ENCODE results near the gene CYRIA. TPM values are rescaled to one million over a fixed set of nuclear protein-coding genes. Genes with fewer than 3 reads are reported as not detected.

The CYRIA gene
- total RNA-seq, 2 experiments from 2014 or later, result 0.05 to 0.10 TPM

- DNase-seq, result no peak
- CTCF ChIA-PET, result interaction anchor here (1.0 kb wide), 1 partner anchor 44 kb away, joined by 3 read pairs; no protein-coding TSS in a partner anchor
- no peaks in the 10 kb centered on the region for H3K27me3 Mint-ChIP-seq
These were observed 12.6 kb downstream of the CYRIA start for GRCh38 chr2:16653083-16653375.

GRCh38 chr2:16652296-16653082 lies 13.1 kb downstream of the CYRIA start:
- Mint-ChIP-seq H3K4me1 (peaks cover 2% of the 10 kb centered on the region), H3K9me3 (no peaks in the 10 kb centered on the region), H3K27ac (no peak overlapping the region), H3K36me3 (ENCODE audit: low read depth) (no peaks in the 10 kb centered on the region), H3K4me3 (no peak overlapping the region), H3K27me3 (no peaks in the 10 kb centered on the region)
- ChIA-PET CTCF (interaction anchor here (1.0 kb wide), 1 partner anchor 43 kb away, joined by 3 read pairs; no protein-coding TSS in a partner anchor), POLR2A (no interaction called here)
- DNase-seq, result no peak

More at GRCh38 chr2:16653083-16653375, 12.6 kb downstream of the CYRIA start:
- peaks cover 2% of the 10 kb centered on the region for H3K4me1 Mint-ChIP-seq
- H3K9me3 Mint-ChIP-seq, result no peaks in the 10 kb centered on the region
- no peak overlapping the region for H3K27ac Mint-ChIP-seq
- POLR2A ChIA-PET, result no interaction called here
- no peak overlapping the region for H3K4me3 Mint-ChIP-seq
- H3K36me3 Mint-ChIP-seq (ENCODE audit: low read depth), result no peaks in the 10 kb centered on the region

DNA sequence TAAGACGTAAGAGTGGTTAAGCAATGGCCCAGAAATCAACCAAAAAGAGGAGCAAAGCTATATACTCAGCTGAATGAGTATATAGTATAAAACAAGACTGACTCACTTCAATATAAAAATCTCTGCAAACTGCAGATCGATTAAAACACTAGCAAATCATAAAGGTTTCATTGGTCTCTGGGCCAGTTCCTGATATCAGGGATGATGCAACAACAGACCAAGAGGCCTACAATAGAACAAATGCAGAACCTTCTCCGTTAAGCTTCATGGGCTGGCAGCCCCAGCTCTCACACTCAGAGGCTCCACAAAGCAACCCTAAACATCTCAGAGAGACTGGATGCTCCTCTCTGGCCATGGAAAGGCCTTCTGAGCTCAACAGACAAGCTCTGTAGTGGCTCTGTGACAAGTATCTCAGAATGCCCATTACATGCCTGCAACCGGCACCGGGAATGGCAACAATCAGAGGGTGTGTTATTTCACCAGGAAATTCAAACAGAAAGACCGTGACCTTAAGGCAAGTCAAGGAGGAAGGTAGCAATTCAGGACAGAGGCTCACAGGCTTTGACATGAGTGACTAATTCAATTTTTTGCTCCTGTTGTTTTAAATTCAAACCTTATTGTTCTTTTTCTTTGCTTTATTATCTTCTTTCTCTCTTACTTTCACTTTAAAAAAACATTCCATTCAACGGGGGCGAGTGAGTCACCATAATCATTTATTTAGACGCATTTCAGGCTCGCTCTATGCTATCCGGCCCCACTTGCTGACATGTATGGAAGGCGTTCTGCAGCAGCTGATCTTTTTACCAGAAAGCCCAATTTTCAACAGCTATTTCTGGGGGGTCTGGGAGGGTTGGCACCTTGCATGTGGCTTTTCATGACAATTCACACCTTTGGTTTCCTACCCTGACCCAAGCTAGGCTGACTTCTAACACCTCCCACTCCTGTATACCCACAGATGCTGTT lies 15.1 kb downstream of the CYRIA start:
- H3K9me3 Mint-ChIP-seq, result no peaks in the 10 kb centered on the region
- ChIA-PET CTCF (no interaction called here), POLR2A (no interaction called here)
- H3K27ac Mint-ChIP-seq, result no peak overlapping the region
- H3K4me3 Mint-ChIP-seq, result no peak overlapping the region
- DNase-seq, result no peak
- H3K36me3 Mint-ChIP-seq (ENCODE audit: low read depth), result no peaks in the 10 kb centered on the region
- H3K27me3 Mint-ChIP-seq, result no peaks in the 10 kb centered on the region
- peaks cover 2% of the 10 kb centered on the region for H3K4me1 Mint-ChIP-seq

DNA sequence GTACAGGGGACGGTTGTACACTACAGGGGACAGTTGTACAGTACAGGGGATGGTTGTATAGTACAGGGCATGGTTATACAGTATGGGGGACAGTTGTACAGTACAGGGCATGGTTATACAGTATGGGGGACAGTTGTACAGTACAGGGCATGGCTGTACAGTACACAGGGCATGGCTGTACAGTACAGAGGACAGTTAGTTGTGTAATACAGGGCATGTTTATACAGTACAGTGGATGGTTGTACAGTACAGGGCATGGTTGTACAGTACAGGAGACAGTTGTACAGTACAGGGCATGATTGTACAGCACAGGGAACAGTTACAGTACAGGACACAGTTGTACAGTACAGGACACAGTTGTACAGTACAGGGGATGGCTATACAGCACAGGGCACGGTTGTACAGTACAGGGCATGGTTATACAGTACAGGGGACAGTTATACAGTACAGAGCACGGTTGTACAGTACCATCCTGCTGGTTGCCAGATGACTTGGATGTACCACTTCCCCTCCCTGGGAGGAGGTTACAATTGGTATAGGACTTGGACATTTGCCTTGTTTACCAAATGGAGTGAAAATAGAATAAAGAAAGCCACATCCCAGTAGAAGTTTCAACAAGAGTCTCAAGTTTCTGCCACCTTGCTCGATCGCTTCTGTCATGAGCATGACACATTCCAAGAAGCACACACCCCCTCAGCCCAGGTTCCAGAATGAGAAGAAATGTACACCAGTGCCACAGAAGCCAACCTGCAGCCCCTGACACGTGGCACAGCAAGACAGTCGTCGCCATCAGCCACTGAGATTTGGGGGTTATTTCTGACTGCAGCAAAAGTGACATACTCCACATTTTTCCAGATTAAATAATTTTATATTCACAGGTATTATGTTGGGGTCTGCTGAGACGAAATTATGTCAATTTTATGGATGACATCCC lies 16.0 kb downstream of the CYRIA start:
- POLR2A ChIA-PET, result no interaction called here
- DNase-seq, result no peak
- Mint-ChIP-seq H3K4me1 (peaks cover 2% of the 10 kb centered on the region), H3K9me3 (no peaks in the 10 kb centered on the region), H3K36me3 (ENCODE audit: low read depth) (no peaks in the 10 kb centered on the region), H3K27me3 (no peaks in the 10 kb centered on the region), H3K27ac (no peak overlapping the region), H3K4me3 (no peak overlapping the region)
- CTCF ChIA-PET, result no interaction called here

GRCh38 chr2:16647992-16648617 lies 17.5 kb downstream of the CYRIA start:
- H3K9me3 Mint-ChIP-seq, result no peaks in the 10 kb centered on the region
- no peak for DNase-seq
- H3K27me3 Mint-ChIP-seq, result no peaks in the 10 kb centered on the region
- ChIA-PET POLR2A (no interaction called here), CTCF (no interaction called here)
- H3K27ac Mint-ChIP-seq, result no peak overlapping the region
- H3K4me1 Mint-ChIP-seq, result peaks cover 2% of the 10 kb centered on the region
- no peaks in the 10 kb centered on the region for H3K36me3 Mint-ChIP-seq (ENCODE audit: low read depth)
- H3K4me3 Mint-ChIP-seq, result no peak overlapping the region

GRCh38 chr2:16645775-16646559 lies 19.7 kb downstream of the CYRIA start:
- Mint-ChIP-seq H3K27ac (no peak overlapping the region), H3K4me3 (no peak overlapping the region), H3K27me3 (no peaks in the 10 kb centered on the region), H3K4me1 (peaks cover 2% of the 10 kb centered on the region), H3K36me3 (ENCODE audit: low read depth) (no peaks in the 10 kb centered on the region), H3K9me3 (no peaks in the 10 kb centered on the region)
- no peak for DNase-seq
- POLR2A ChIA-PET, result no interaction called here
- CTCF ChIA-PET, result no interaction called here

GRCh38 chr2:16645088-16645487 lies 20.5 kb downstream of the CYRIA start:
- no peak for DNase-seq
- POLR2A ChIA-PET, result no interaction called here
- CTCF ChIA-PET, result no interaction called here
- Mint-ChIP-seq H3K27ac (no peak overlapping the region), H3K27me3 (no peaks in the 10 kb centered on the region), H3K36me3 (ENCODE audit: low read depth) (no peaks in the 10 kb centered on the region), H3K4me1 (no peaks in the 10 kb centered on the region), H3K9me3 (no peaks in the 10 kb centered on the region), H3K4me3 (no peak overlapping the region)

- ChIA-PET POLR2A (no interaction called here), CTCF (no interaction called here)
- H3K36me3 Mint-ChIP-seq (ENCODE audit: low read depth), result no peaks in the 10 kb centered on the region
- H3K9me3 Mint-ChIP-seq, result no peaks in the 10 kb centered on the region
- H3K27me3 Mint-ChIP-seq, result no peaks in the 10 kb centered on the region
- no peaks in the 10 kb centered on the region for H3K4me1 Mint-ChIP-seq
- H3K27ac Mint-ChIP-seq, result no peak overlapping the region
- H3K4me3 Mint-ChIP-seq, result no peak overlapping the region
- no peak for DNase-seq
These were observed 21.3 kb downstream of the CYRIA start for GRCh38 chr2:16644221-16644925.

- CTCF ChIA-PET, result no interaction called here
- DNase-seq, result no peak
- Mint-ChIP-seq H3K4me1 (peaks cover 5% of the 10 kb centered on the region), H3K27ac (no peak overlapping the region), H3K4me3 (no peak overlapping the region), H3K9me3 (no peaks in the 10 kb centered on the region), H3K27me3 (no peaks in the 10 kb centered on the region), H3K36me3 (ENCODE audit: low read depth) (no peaks in the 10 kb centered on the region)
- POLR2A ChIA-PET, result no interaction called here
These were observed 22.5 kb downstream of the CYRIA start for GRCh38 chr2:16643099-16643498.

DNA sequence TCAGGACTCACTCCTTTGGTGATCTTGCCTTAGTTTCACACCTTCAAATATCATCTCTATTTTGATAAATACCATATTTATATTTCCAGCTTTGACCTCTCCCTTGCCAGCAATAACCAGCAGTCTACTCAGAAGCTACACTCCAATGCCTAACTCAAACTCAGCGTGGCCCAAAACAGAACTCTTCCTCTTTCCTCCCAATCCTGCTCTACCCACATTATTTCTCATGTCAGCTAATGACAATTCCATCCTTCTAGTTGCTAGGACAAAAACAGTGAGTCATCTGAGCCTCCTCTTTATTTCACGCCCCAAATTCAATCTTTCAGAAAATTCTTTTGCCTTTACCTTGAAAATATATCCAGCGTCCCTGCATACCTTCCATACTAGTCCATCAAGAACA lies 23.5 kb downstream of the CYRIA start:
- DNase-seq, result no peak
- Mint-ChIP-seq H3K36me3 (ENCODE audit: low read depth) (no peaks in the 10 kb centered on the region), H3K9me3 (no peaks in the 10 kb centered on the region), H3K27ac (no peak overlapping the region), H3K4me1 (peaks cover 9% of the 10 kb centered on the region), H3K4me3 (no peak overlapping the region), H3K27me3 (no peaks in the 10 kb centered on the region)
- CTCF ChIA-PET, result no interaction called here
- POLR2A ChIA-PET, result no interaction called here

DNA sequence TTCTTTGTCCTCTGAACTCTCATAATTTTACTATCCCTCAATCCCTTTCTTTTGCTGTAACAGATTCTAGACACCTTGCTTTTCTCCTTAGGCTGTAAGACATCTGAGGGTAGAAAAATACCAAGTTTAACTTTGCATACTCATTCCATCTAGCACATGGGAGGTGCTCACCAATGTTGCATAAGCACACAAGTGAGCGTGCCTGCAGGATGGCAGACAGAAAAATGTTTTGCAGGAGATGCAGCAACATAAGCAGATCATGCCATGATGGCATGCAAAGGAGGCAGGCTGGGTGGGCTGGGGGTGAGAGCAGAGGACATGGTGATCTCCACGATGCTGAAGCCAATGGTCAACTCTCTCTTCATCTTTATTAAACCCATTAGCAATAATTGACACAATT lies 24.1 kb downstream of the CYRIA start:
- no peak overlapping the region for H3K27ac Mint-ChIP-seq
- H3K36me3 Mint-ChIP-seq (ENCODE audit: low read depth), result no peaks in the 10 kb centered on the region
- no peak overlapping the region for H3K4me3 Mint-ChIP-seq
- no peaks in the 10 kb centered on the region for H3K27me3 Mint-ChIP-seq
- ChIA-PET CTCF (no interaction called here), POLR2A (no interaction called here)
- H3K9me3 Mint-ChIP-seq, result no peaks in the 10 kb centered on the region
- DNase-seq, result no peak
- H3K4me1 Mint-ChIP-seq, result peaks cover 9% of the 10 kb centered on the region

GRCh38 chr2:16640867-16641266 lies 24.8 kb downstream of the CYRIA start:
- no peak for DNase-seq
- CTCF ChIA-PET, result no interaction called here
- Mint-ChIP-seq H3K36me3 (ENCODE audit: low read depth) (no peaks in the 10 kb centered on the region), H3K27me3 (no peaks in the 10 kb centered on the region), H3K9me3 (no peaks in the 10 kb centered on the region), H3K27ac (no peak overlapping the region), H3K4me3 (no peak overlapping the region), H3K4me1 (peaks cover 9% of the 10 kb centered on the region)
- POLR2A ChIA-PET, result no interaction called here
